T-helper 9 cell (primary cell): ENCODE measurements around the gene ITK.
"Not testable (repeated sequence)": the region's sequence is repeated elsewhere in the genome, so short reads cannot be mapped to it uniquely, and the experiment has no call there.

ENCODE experiments used
- DNase-seq: peaks from one replicate; pipeline ENCODE4 v3.0.0-alpha.2; 2020

ITK gene

GRCh38 chr5:157168286-157168685, 12.4 kb upstream of the ITK start:
- DNase-seq = no peak

- DNase-seq = peak; percentile 51
Observed at GRCh38 chr5:157172403-157172802, 8.2 kb upstream of the ITK start.

- no peak for DNase-seq
Observed at GRCh38 chr5:157175071-157175612, 5.5 kb upstream of the ITK start.

GRCh38 chr5:157177953-157178352, 2.7 kb upstream of the ITK start:
- no peak for DNase-seq

GRCh38 chr5:157178966-157179365, 1.7 kb upstream of the ITK start:
- no peak for DNase-seq

- no peak for DNase-seq
Observed at GRCh38 chr5:157182143-157182757, 1.6 kb downstream of the ITK start.

GRCh38 chr5:157184117-157184670, 3.6 kb downstream of the ITK start:
- no peak for DNase-seq

- DNase-seq = not testable (repeated sequence)
Observed at GRCh38 chr5:157185122-157185521, 4.5 kb downstream of the ITK start.

- DNase-seq = no peak
Observed at GRCh38 chr5:157186309-157187045, 5.8 kb downstream of the ITK start.

- no peak for DNase-seq
Observed at GRCh38 chr5:157187046-157187754, 6.6 kb downstream of the ITK start.

GRCh38 chr5:157188270-157188669, 7.6 kb downstream of the ITK start:
- DNase-seq = no peak

- DNase-seq = no peak
Observed at GRCh38 chr5:157189223-157189622, 8.6 kb downstream of the ITK start.

GRCh38 chr5:157193699-157194424, 13.2 kb downstream of the ITK start:
- DNase-seq = no peak

GRCh38 chr5:157196045-157196444, 15.4 kb downstream of the ITK start:
- no peak for DNase-seq

- peak; percentile 25 for DNase-seq
Observed at GRCh38 chr5:157197086-157197485, 16.4 kb downstream of the ITK start.

- DNase-seq = peak; percentile 36
Observed at GRCh38 chr5:157198277-157198986, 17.8 kb downstream of the ITK start.

- DNase-seq = no peak
Observed at GRCh38 chr5:157201857-157202256, 21.2 kb downstream of the ITK start.

GRCh38 chr5:157203417-157203816, 22.8 kb downstream of the ITK start:
- DNase-seq = no peak

GRCh38 chr5:157204765-157205164, 24.1 kb downstream of the ITK start:
- no peak for DNase-seq

- DNase-seq = no peak
Observed at GRCh38 chr5:157205708-157206107, 25.1 kb downstream of the ITK start.

- DNase-seq = not testable (repeated sequence)
Observed at GRCh38 chr5:157210652-157211051, 30.0 kb downstream of the ITK start.

- DNase-seq = no peak
Observed at GRCh38 chr5:157212307-157212706, 31.7 kb downstream of the ITK start.
